Measurements from ENCODE around the gene KIAA1671. TPM values are rescaled to one million over a fixed set of nuclear protein-coding genes. Genes with fewer than 3 reads are reported as not detected.

The KIAA1671 gene
- total and polyA plus RNA-seq, 2 of the 13 experiments (the other 11 are each of a cell fraction or from before 2014, with no cell fraction given), result 13.5 to 13.6 TPM

DNA sequence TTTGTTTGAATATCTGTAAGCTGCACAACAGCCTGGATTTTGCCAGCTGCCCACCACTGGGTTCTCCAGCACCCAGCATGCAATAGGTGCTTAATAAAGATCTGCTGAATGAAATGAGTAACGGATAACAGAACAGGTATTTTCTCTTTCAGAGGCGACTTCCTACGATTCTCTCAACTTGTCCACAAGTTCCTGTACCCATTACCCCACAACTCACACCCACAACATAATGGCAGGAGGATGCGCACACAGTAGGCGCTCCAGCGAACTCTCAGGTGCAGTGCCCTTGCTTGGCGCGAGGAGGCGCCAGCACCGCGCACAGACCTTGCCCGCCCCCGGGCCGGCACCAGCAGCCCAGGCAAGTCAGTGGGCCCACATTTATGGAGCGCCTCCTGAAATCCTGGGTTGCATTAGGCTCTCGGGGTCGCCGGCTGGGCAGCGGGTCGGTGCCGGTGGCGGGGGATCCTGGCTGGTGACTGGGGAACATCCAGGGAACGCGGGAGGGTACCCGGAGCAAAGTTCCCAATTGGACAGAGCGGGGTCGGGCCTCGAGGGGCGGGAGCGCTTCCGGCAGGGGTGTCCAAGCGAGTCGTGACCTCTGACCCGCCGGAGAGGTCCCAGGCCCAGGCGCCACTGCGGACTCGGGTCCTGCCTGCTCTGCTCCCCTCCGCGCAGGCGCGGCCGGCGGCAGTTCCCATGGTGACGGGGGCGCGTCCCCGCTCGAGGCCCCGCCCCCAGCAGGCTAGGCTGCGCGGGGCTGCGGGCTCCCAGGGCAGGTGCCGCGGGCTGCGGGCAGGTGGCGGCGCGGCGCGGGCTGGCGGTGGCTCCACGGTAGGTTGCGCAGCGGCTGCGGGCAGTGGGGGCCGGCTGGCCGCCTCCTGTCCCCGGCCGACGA lies at the start of gene KIAA1671 (continued):
- TF ChIP-seq, protein P1, sequence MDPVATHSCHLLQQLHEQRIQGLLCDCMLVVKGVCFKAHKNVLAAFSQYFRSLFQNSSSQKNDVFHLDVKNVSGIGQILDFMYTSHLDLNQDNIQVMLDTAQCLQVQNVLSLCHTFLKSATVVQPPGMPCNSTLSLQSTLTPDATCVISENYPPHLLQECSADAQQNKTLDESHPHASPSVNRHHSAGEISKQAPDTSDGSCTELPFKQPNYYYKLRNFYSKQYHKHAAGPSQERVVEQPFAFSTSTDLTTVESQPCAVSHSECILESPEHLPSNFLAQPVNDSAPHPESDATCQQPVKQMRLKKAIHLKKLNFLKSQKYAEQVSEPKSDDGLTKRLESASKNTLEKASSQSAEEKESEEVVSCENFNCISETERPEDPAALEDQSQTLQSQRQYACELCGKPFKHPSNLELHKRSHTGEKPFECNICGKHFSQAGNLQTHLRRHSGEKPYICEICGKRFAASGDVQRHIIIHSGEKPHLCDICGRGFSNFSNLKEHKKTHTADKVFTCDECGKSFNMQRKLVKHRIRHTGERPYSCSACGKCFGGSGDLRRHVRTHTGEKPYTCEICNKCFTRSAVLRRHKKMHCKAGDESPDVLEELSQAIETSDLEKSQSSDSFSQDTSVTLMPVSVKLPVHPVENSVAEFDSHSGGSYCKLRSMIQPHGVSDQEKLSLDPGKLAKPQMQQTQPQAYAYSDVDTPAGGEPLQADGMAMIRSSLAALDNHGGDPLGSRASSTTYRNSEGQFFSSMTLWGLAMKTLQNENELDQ (CRISPR knock-in tag; IDR thresholded peaks at IDR 0.05; ENCODE audit: borderline replicate concordance), result no peak
- TF ChIP-seq, protein P2, sequence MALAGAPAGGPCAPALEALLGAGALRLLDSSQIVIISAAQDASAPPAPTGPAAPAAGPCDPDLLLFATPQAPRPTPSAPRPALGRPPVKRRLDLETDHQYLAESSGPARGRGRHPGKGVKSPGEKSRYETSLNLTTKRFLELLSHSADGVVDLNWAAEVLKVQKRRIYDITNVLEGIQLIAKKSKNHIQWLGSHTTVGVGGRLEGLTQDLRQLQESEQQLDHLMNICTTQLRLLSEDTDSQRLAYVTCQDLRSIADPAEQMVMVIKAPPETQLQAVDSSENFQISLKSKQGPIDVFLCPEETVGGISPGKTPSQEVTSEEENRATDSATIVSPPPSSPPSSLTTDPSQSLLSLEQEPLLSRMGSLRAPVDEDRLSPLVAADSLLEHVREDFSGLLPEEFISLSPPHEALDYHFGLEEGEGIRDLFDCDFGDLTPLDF (CRISPR knock-in tag; IDR thresholded peaks at IDR 0.05), result no peak; the same call in 1 of the 2 replicates
- TF ChIP-seq ZBTB1 (CRISPR knock-in tag; IDR thresholded peaks at IDR 0.05; ENCODE audit: borderline replicate concordance) (no peak), ZNF496 (CRISPR knock-in tag; IDR thresholded peaks at IDR 0.05; ENCODE audit: insufficient replicate concordance) (no peak), ZNF660 (CRISPR knock-in tag; IDR thresholded peaks at IDR 0.05; ENCODE audit: borderline replicate concordance, low read depth) (no peak), ZNF749 (CRISPR knock-in tag; IDR thresholded peaks at IDR 0.05; ENCODE audit: borderline replicate concordance) (peak; percentile 39), HNF4G (IDR thresholded peaks at IDR 0.05; ENCODE audit: borderline replicate concordance, low read depth, low read length) (peak; percentile 45; the same call in 1 of the 2 replicates), HNF4G (CRISPR knock-in tag; IDR thresholded peaks at IDR 0.05; ENCODE audit: borderline replicate concordance, low read depth) (peak; percentile 46), SNAPC2 (CRISPR knock-in tag; IDR thresholded peaks at IDR 0.05) (no peak), BCL6 (CRISPR knock-in tag; IDR thresholded peaks at IDR 0.05) (no peak), UBTF (CRISPR knock-in tag; IDR thresholded peaks at IDR 0.05) (peak; percentile 37), ZFP62 (CRISPR knock-in tag; IDR thresholded peaks at IDR 0.05) (no peak), ATF5 (CRISPR knock-in tag; IDR thresholded peaks at IDR 0.05; ENCODE audit: low read depth) (no peak), ZNF3 (CRISPR knock-in tag; IDR thresholded peaks at IDR 0.05) (no peak), ZNF253 (CRISPR knock-in tag; IDR thresholded peaks at IDR 0.05; ENCODE audit: borderline replicate concordance) (no peak), CBFB (CRISPR knock-in tag; IDR thresholded peaks at IDR 0.05) (no peak), HNRNPLL (IDR thresholded peaks at IDR 0.05; ENCODE audit: low read depth, low read length, poor library complexity, severe bottlenecking) (peak; percentile 57), WIZ (CRISPR knock-in tag; IDR thresholded peaks at IDR 0.05) (no peak), MIER3 (CRISPR knock-in tag; IDR thresholded peaks at IDR 0.05; ENCODE audit: borderline replicate concordance) (peak; percentile 25; the same call in 1 of the 2 replicates)
- TF ChIP-seq, protein P3, sequence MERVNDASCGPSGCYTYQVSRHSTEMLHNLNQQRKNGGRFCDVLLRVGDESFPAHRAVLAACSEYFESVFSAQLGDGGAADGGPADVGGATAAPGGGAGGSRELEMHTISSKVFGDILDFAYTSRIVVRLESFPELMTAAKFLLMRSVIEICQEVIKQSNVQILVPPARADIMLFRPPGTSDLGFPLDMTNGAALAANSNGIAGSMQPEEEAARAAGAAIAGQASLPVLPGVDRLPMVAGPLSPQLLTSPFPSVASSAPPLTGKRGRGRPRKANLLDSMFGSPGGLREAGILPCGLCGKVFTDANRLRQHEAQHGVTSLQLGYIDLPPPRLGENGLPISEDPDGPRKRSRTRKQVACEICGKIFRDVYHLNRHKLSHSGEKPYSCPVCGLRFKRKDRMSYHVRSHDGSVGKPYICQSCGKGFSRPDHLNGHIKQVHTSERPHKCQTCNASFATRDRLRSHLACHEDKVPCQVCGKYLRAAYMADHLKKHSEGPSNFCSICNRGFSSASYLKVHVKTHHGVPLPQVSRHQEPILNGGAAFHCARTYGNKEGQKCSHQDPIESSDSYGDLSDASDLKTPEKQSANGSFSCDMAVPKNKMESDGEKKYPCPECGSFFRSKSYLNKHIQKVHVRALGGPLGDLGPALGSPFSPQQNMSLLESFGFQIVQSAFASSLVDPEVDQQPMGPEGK (CRISPR knock-in tag; IDR thresholded peaks at IDR 0.05), result peak; percentile 78
